Measurements from ENCODE around the gene CD4.

- TF ChIP-seq NR2C2 (IDR thresholded peaks at IDR 0.05; ENCODE audit: borderline replicate concordance, control insufficient read depth, insufficient read length, low read depth): no peak
- TF ChIP-seq ATF2 (IDR thresholded peaks at IDR 0.05; ENCODE audit: low read length): no peak
- TF ChIP-seq RAD21 (IDR thresholded peaks at IDR 0.05; ENCODE audit: insufficient read depth, low read depth, low read length): no peak
- TF ChIP-seq NFYB (IDR thresholded peaks at IDR 0.05; ENCODE audit: insufficient read depth, low read depth, low read length): no peak
- no peak for TF ChIP-seq CTCF (IDR thresholded peaks at IDR 0.05 in 2 of 3, conservative IDR thresholded peaks at IDR 0.05 in 1 of 3; ENCODE audit: control insufficient read depth in 2 of 3, extremely low read depth in 1 of 3, insufficient read depth in 1 of 3, low read depth in 3 of 3, low read length in 3 of 3)
- TF ChIP-seq TCF12 (IDR thresholded peaks at IDR 0.05; ENCODE audit: low read depth, low read length): no peak
- no peak for TF ChIP-seq POLR2AphosphoS5 (IDR thresholded peaks at IDR 0.05; ENCODE audit: low read length)
- TF ChIP-seq SRF (IDR thresholded peaks at IDR 0.05; ENCODE audit: low read depth in 2 of 2, low read length in 2 of 2): no peak
- no peak for TF ChIP-seq FOXK2 (IDR thresholded peaks at IDR 0.05)
- TF ChIP-seq RCOR1 (conservative IDR thresholded peaks at IDR 0.05; ENCODE audit: low read depth, low read length): no peak
- TF ChIP-seq PML (IDR thresholded peaks at IDR 0.05; ENCODE audit: low read length): no peak
- no peak for TF ChIP-seq BCLAF1 (IDR thresholded peaks at IDR 0.05)
- no peak for TF ChIP-seq LARP7 (IDR thresholded peaks at IDR 0.05)
- no peak for TF ChIP-seq STAT3 (IDR thresholded peaks at IDR 0.05; ENCODE audit: low read depth, low read length)
Measured at GRCh38 chr12:6822426-6823135, 33.3 kb downstream of the CD4 start.

Measured in GM12878 (cell line).